Activated T-cell treated with anti-CD3 and anti-CD28 coated beads, Interleukin-2, amount 50 U/mL, for 72 hours (primary cell): ENCODE measurements around the gene TREML4. TPM values are rescaled to one million over a fixed set of nuclear protein-coding genes. Genes with fewer than 3 reads are reported as not detected.
A peak's percentile ranks its signal among the peaks of the same experiment; 100 is the strongest.
"Not testable (repeated sequence)": the region's sequence is repeated elsewhere in the genome, so short reads cannot be mapped to it uniquely, and the experiment has no call there.

Source experiments
- ATAC-seq, 2 donors: fragments of 150-1000 bp; cut with Tn5 transposase; replicated peaks in 1 of 2; 2 replicates each; pipeline ENCODE4 v1.10.0; 2021; ENCODE audit warnings: moderate library complexity in 2 of 2, mild to moderate bottlenecking in 1 of 2
- DNase-seq, 2 donors: peaks; one replicate each; pipeline ENCODE4 v3.0.0; 2021 to 2022; ENCODE audit warnings: mixed read lengths in 1 of 2
- H3K27ac Mint-ChIP-seq: one replicate; pipeline ENCODE4 v1.8.0; 2022; ENCODE audit warnings: mild to moderate bottlenecking, moderate library complexity, mixed read lengths
- H3K27me3 Mint-ChIP-seq: one replicate; pipeline ENCODE4 v1.8.0; 2022; ENCODE audit warnings: low read depth, mixed read lengths
- H3K36me3 Mint-ChIP-seq, 2 donors: one replicate each; pipeline ENCODE4 v1.8.0; 2022; ENCODE audit warnings: mixed read lengths in 2 of 2, mild to moderate bottlenecking in 1 of 2; ENCODE audit not compliant: insufficient read depth in 2 of 2
- H3K4me1 Mint-ChIP-seq: one replicate; pipeline ENCODE4 v1.8.0; 2022; ENCODE audit warnings: low read depth, mixed read lengths
- H3K4me3 Mint-ChIP-seq, 2 donors: one replicate each; pipeline ENCODE4 v1.8.0; 2022; ENCODE audit warnings: mild to moderate bottlenecking in 2 of 2, mixed read lengths in 2 of 2, moderate library complexity in 2 of 2
- H3K9me3 Mint-ChIP-seq, 2 donors: one replicate each; pipeline ENCODE4 v1.8.0; 2022; ENCODE audit warnings: mixed read lengths in 2 of 2
- total RNA-seq, 2 donors: library from RNA; stranded (reverse); gene quantifications; one replicate each; pipeline ENCODE4 v1.2.3, GENCODE V29; 2022

Gene TREML4
- not detected for total RNA-seq

- ATAC-seq = no peak
- Mint-ChIP-seq H3K36me3 (no peaks in the 10 kb centered on the region), H3K4me3 (no peak within 1 kb of the TSS), H3K27ac (no peak within 1 kb of the TSS), H3K27me3 (no peaks in the 10 kb centered on the region), H3K9me3 (no peaks in the 10 kb centered on the region), H3K4me1 (no peaks in the 10 kb centered on the region)
- no peak for DNase-seq
These were observed at the start of gene TREML4 for GRCh38 chr6:41228096-41228495. Gene TREML4, plus strand, starts transcription at chr6:41228349. Its CDS starts 79 bp downstream, at chr6:41228428.

- H3K27ac Mint-ChIP-seq = no peak overlapping the region
- DNase-seq = no peak
These were observed 49.0 kb upstream of the TREML4 start for GRCh38 chr6:41179163-41179562.

GRCh38 chr6:41181566-41181965 lies 46.6 kb upstream of the TREML4 start:
- no peaks in the 10 kb centered on the region for H3K9me3 Mint-ChIP-seq
- DNase-seq (no peak), ATAC-seq (no peak)
- H3K27ac Mint-ChIP-seq = no peak overlapping the region
- H3K36me3 Mint-ChIP-seq = no peaks in the 10 kb centered on the region
- H3K4me1 Mint-ChIP-seq = peaks cover 22% of the 10 kb centered on the region
- H3K4me3 Mint-ChIP-seq = no peak overlapping the region
- no peaks in the 10 kb centered on the region for H3K27me3 Mint-ChIP-seq

More at GRCh38 chr6:41179163-41179562, 49.0 kb upstream of the TREML4 start:
- Mint-ChIP-seq H3K9me3 (no peaks in the 10 kb centered on the region), H3K4me3 (no peak overlapping the region), H3K4me1 (peaks cover 17% of the 10 kb centered on the region), H3K36me3 (no peaks in the 10 kb centered on the region), H3K27me3 (no peaks in the 10 kb centered on the region)
- ATAC-seq = no peak

GRCh38 chr6:41182069-41183034 lies 45.8 kb upstream of the TREML4 start:
- H3K4me3 Mint-ChIP-seq = peak overlapping the region in 1 of 2 donors; percentile 46
- H3K4me1 Mint-ChIP-seq = peaks cover 22% of the 10 kb centered on the region
- ATAC-seq = peak; percentile 94 to 96
- no peaks in the 10 kb centered on the region for H3K36me3 Mint-ChIP-seq
- no peaks in the 10 kb centered on the region for H3K27me3 Mint-ChIP-seq
- peak; percentile 54 to 60 for DNase-seq
- no peaks in the 10 kb centered on the region for H3K9me3 Mint-ChIP-seq
- no peak overlapping the region for H3K27ac Mint-ChIP-seq

- H3K27ac Mint-ChIP-seq = no peak overlapping the region
- ATAC-seq (no peak), DNase-seq (no peak)
- H3K36me3 Mint-ChIP-seq = peaks cover 0 to 3% of the 10 kb centered on the region in 2 donors
- no peak overlapping the region for H3K4me3 Mint-ChIP-seq
- no peaks in the 10 kb centered on the region for H3K9me3 Mint-ChIP-seq
- peaks cover 27% of the 10 kb centered on the region for H3K4me1 Mint-ChIP-seq
- H3K27me3 Mint-ChIP-seq = no peaks in the 10 kb centered on the region
These were observed 43.4 kb upstream of the TREML4 start for GRCh38 chr6:41184761-41185160.

- no peaks in the 10 kb centered on the region for H3K27me3 Mint-ChIP-seq
- peaks cover 6 to 8% of the 10 kb centered on the region in 2 donors for H3K36me3 Mint-ChIP-seq
- peaks cover 27% of the 10 kb centered on the region for H3K4me1 Mint-ChIP-seq
- no peak for ATAC-seq
- H3K9me3 Mint-ChIP-seq = peaks cover 0 to 4% of the 10 kb centered on the region in 2 donors
- H3K27ac Mint-ChIP-seq = no peak overlapping the region
- no peak overlapping the region for H3K4me3 Mint-ChIP-seq
- DNase-seq = no peak
These were observed 42.1 kb upstream of the TREML4 start for GRCh38 chr6:41186031-41186562.

GRCh38 chr6:41187924-41188886 lies 39.9 kb upstream of the TREML4 start:
- peaks cover 10% of the 10 kb centered on the region for H3K4me1 Mint-ChIP-seq
- DNase-seq (no peak), ATAC-seq (no peak)
- no peak overlapping the region for H3K4me3 Mint-ChIP-seq
- H3K27ac Mint-ChIP-seq = no peak overlapping the region
- no peaks in the 10 kb centered on the region for H3K27me3 Mint-ChIP-seq
- peaks cover 0 to 4% of the 10 kb centered on the region in 2 donors for H3K9me3 Mint-ChIP-seq
- H3K36me3 Mint-ChIP-seq = peaks cover 6 to 8% of the 10 kb centered on the region in 2 donors

DNA sequence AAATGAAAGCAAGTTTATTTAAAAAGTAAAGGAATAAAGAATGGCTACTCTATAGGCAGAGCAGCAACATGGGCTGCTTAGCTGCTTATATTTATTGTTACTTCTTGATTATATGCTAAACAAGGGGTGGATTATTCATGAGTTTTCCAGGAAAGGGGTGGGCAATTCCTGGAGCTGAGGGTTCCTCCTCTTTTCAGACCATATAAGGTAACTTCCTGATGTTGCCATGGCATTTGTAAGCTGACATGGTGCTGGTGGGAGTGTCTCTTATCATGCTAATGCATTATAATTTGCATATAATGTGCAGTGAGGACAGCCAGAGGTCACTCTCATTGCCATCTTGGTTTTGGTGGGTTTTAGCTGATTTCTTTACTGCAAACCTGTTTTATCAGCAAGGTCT lies 39.1 kb upstream of the TREML4 start:
- not testable (repeated sequence) for H3K27ac Mint-ChIP-seq, DNase-seq, H3K27me3 Mint-ChIP-seq, ATAC-seq, H3K9me3 Mint-ChIP-seq, H3K36me3 Mint-ChIP-seq, H3K4me3 Mint-ChIP-seq
- H3K4me1 Mint-ChIP-seq = peaks cover 14% of the 10 kb centered on the region

DNA sequence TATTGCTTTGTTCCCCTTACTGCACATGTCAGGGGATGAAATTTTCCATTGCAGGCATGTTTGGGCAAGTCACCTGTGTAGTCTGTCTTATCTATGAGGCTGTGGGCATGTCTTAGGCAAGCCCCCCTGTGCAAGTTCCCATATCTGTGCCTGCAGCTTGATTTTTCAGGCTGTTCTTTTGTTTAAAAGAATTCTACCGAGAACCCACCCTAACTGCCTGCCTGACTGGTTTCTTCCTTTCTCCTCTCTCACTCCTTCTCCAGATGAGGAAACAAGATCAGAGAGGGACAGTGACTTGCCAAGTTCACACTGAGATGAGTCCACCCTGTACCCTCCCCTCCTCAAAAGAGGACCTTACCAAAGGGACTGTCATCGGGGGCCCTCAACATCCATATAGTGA lies 38.2 kb upstream of the TREML4 start:
- Mint-ChIP-seq H3K36me3 (peaks cover 7 to 8% of the 10 kb centered on the region in 2 donors), H3K4me3 (no peak overlapping the region), H3K4me1 (peaks cover 17% of the 10 kb centered on the region), H3K9me3 (peaks cover 0 to 4% of the 10 kb centered on the region in 2 donors), H3K27ac (no peak overlapping the region), H3K27me3 (no peaks in the 10 kb centered on the region)
- ATAC-seq = no peak
- no peak for DNase-seq

- ATAC-seq (no peak), DNase-seq (no peak)
- Mint-ChIP-seq H3K27ac (no peak overlapping the region), H3K4me3 (no peak overlapping the region), H3K27me3 (no peaks in the 10 kb centered on the region), H3K36me3 (peaks cover 7 to 8% of the 10 kb centered on the region in 2 donors), H3K4me1 (peaks cover 22% of the 10 kb centered on the region), H3K9me3 (peaks cover 0 to 4% of the 10 kb centered on the region in 2 donors)
These were observed 37.4 kb upstream of the TREML4 start for GRCh38 chr6:41190791-41191190.

- H3K4me3 Mint-ChIP-seq = no peak overlapping the region
- H3K4me1 Mint-ChIP-seq = peaks cover 19% of the 10 kb centered on the region
- DNase-seq = peak; percentile 19 to 50
- no peak overlapping the region for H3K27ac Mint-ChIP-seq
- peaks cover 0 to 4% of the 10 kb centered on the region in 2 donors for H3K9me3 Mint-ChIP-seq
- ATAC-seq = peak in 1 of 2 donors; percentile 69
- H3K36me3 Mint-ChIP-seq = peaks cover 7 to 8% of the 10 kb centered on the region in 2 donors
- H3K27me3 Mint-ChIP-seq = no peaks in the 10 kb centered on the region
These were observed 36.6 kb upstream of the TREML4 start for GRCh38 chr6:41191569-41191968.

DNA sequence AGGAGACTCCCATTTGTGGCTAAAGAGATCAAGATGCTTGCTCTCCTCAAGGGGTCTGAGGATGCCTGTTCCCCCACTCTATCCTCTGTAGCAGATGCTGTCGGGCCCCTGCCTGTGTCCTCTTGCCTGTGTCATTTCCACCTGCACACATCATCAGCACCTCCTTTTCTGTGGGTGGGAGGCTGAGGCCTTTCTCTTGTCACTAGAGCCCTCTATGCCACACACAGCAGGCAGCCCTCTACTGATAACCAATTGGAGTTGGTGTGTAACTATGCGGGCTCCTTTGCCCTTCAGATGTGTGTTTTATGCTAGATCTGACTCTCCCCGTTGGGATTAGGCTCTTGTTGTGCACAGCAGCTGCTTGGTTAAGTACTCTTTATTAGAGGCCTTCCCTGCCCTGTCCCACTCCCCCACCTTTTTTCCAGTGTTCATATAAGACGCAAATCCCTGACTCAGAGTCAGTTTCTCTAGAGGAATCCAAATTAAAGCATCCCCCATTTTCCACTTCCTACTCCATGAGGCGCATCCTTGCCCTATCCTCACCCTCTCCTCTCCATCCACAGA lies 34.9 kb upstream of the TREML4 start:
- peak; percentile 44 to 49 for ATAC-seq
- H3K9me3 Mint-ChIP-seq = peaks cover 0 to 4% of the 10 kb centered on the region in 2 donors
- no peak for DNase-seq
- no peak overlapping the region for H3K4me3 Mint-ChIP-seq
- H3K36me3 Mint-ChIP-seq = peaks cover 8 to 10% of the 10 kb centered on the region in 2 donors
- H3K27me3 Mint-ChIP-seq = no peaks in the 10 kb centered on the region
- no peak overlapping the region for H3K27ac Mint-ChIP-seq
- peaks cover 32% of the 10 kb centered on the region for H3K4me1 Mint-ChIP-seq
